HL-60 (cell line): ENCODE data around the gene TMEM156.

Source experiments
- DNase-seq, 2 experiments: peaks; one replicate each; pipeline ENCODE4 v3.0.0-alpha.2; 2010 to 2020; ENCODE audit warnings: low read depth in 1 of 2, low spot score in 1 of 2
- H3K27ac ChIP-seq: fragments of 250-450 bp; sonication (Bioruptor Pico); replicated peaks from 2 replicates; pipeline ENCODE4 v1.5.1; 2020; ENCODE audit warnings: mild to moderate bottlenecking, moderate library complexity
- H3K27me3 ChIP-seq: fragments of 250-450 bp; sonication (Bioruptor Pico); 2 replicates; pipeline ENCODE4 v1.5.1; 2021; ENCODE audit warnings: mild to moderate bottlenecking, moderate library complexity; ENCODE audit not compliant: insufficient read depth, poor library complexity, severe bottlenecking
- H3K4me3 ChIP-seq: replicated peaks from 2 replicates; pipeline ENCODE4 v1.5.1; 2011; ENCODE audit warnings: mild to moderate bottlenecking, control low read depth, low read length; ENCODE audit not compliant: insufficient read depth
- GABPA ChIP-seq: IDR thresholded peaks from 2 replicates; pipeline ENCODE4 v1.6.1; 2012; ENCODE audit warnings: low read depth
- POLR2AphosphoS5 ChIP-seq: IDR thresholded peaks from 2 replicates; pipeline ENCODE4 v1.6.1; 2012; ENCODE audit warnings: low read depth
- REST ChIP-seq: IDR thresholded peaks from 2 replicates; pipeline ENCODE4 v1.6.1; 2012; ENCODE audit warnings: low read depth; ENCODE audit not compliant: insufficient replicate concordance
- SPI1 ChIP-seq: IDR thresholded peaks from 2 replicates; pipeline ENCODE4 v1.6.1; 2012; ENCODE audit warnings: low read depth, mild to moderate bottlenecking, borderline replicate concordance
- TF ChIP-seq, protein P1 (sequence below): IDR thresholded peaks from one replicate; pipeline ENCODE4 v1.5.1; 2011; ENCODE audit warnings: low read length, control low read depth, inconsistent platforms; ENCODE audit not compliant: insufficient read depth

TMEM156 gene

DNA sequence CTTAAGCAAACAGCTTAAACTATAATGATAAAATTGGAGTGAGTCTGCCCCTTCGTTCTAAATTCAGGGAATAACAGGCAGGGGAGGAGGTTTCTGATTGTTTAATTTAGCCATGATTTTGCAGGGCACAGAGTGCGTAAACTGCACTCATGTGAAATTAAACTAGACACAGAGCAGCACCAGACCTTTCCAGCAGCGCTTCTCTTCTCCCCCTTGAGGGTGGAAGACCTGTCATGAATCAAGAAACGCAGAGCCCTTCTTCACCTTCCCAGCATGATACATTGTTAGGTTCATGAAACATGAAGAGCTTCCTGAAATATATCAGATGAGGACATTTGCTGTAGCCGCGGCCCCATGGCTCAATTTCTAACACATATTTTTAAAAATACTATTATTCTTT lies 101.5 kb downstream of the TMEM156 start:
- Histone ChIP-seq H3K27me3 (no peaks in the 10 kb centered on the region), H3K4me3 (no peak overlapping the region), H3K27ac (no peak overlapping the region)
- no peak for DNase-seq
- no peak for TF ChIP-seq REST
- TF ChIP-seq GABPA = no peak
- no peak for TF ChIP-seq POLR2AphosphoS5
- TF ChIP-seq, protein P1, sequence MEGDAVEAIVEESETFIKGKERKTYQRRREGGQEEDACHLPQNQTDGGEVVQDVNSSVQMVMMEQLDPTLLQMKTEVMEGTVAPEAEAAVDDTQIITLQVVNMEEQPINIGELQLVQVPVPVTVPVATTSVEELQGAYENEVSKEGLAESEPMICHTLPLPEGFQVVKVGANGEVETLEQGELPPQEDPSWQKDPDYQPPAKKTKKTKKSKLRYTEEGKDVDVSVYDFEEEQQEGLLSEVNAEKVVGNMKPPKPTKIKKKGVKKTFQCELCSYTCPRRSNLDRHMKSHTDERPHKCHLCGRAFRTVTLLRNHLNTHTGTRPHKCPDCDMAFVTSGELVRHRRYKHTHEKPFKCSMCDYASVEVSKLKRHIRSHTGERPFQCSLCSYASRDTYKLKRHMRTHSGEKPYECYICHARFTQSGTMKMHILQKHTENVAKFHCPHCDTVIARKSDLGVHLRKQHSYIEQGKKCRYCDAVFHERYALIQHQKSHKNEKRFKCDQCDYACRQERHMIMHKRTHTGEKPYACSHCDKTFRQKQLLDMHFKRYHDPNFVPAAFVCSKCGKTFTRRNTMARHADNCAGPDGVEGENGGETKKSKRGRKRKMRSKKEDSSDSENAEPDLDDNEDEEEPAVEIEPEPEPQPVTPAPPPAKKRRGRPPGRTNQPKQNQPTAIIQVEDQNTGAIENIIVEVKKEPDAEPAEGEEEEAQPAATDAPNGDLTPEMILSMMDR = no peak
- TF ChIP-seq SPI1 = no peak

GRCh38 chr4:38930204-38930603 lies 102.0 kb downstream of the TMEM156 start:
- no peak overlapping the region for H3K27ac ChIP-seq
- TF ChIP-seq, protein P1 = no peak
- TF ChIP-seq REST (no peak), GABPA (no peak), POLR2AphosphoS5 (no peak), SPI1 (no peak)

GRCh38 chr4:38928974-38929373 lies 103.2 kb downstream of the TMEM156 start:
- DNase-seq = no peak
- Histone ChIP-seq H3K27me3 (no peaks in the 10 kb centered on the region), H3K27ac (no peak overlapping the region), H3K4me3 (no peak overlapping the region)
- TF ChIP-seq REST (no peak), SPI1 (no peak), POLR2AphosphoS5 (no peak), GABPA (no peak)
- TF ChIP-seq, protein P1 = no peak

More at GRCh38 chr4:38930204-38930603, 102.0 kb downstream of the TMEM156 start:
- no peak for DNase-seq
- Histone ChIP-seq H3K27me3 (no peaks in the 10 kb centered on the region), H3K4me3 (no peak overlapping the region)
